Right renal pelvis (tissue), 4 donors: ENCODE results near the gene HOTAIR. TPM values are rescaled to one million over a fixed set of nuclear protein-coding genes. Genes with fewer than 3 reads are reported as not detected.

Experiments used
- DNase-seq, 4 donors: peaks; one replicate each; pipeline ENCODE4 v3.0.0-alpha.2; 2013; ENCODE audit warnings: low read depth in 4 of 4, low spot score in 3 of 4, missing footprints in 1 of 4
- polyA plus RNA-seq, 4 donors: library from polyadenylated mRNA; unstranded; fragments of 120-200 nt; gene quantifications; one replicate each; pipeline ENCODE4 v1.2.1, GENCODE V29; 2013; ENCODE audit not compliant: insufficient read length in 4 of 4

Gene HOTAIR
- polyA plus RNA-seq, 4 donors: 1.0 to 4.1 (median 1.5) TPM

GRCh38 chr12:53950437-53950773 is 24.3 kb downstream of the HOTAIR start:
- no peak for DNase-seq

- DNase-seq: no peak
These were observed 24.9 kb downstream of the HOTAIR start for GRCh38 chr12:53949631-53950436.

DNA sequence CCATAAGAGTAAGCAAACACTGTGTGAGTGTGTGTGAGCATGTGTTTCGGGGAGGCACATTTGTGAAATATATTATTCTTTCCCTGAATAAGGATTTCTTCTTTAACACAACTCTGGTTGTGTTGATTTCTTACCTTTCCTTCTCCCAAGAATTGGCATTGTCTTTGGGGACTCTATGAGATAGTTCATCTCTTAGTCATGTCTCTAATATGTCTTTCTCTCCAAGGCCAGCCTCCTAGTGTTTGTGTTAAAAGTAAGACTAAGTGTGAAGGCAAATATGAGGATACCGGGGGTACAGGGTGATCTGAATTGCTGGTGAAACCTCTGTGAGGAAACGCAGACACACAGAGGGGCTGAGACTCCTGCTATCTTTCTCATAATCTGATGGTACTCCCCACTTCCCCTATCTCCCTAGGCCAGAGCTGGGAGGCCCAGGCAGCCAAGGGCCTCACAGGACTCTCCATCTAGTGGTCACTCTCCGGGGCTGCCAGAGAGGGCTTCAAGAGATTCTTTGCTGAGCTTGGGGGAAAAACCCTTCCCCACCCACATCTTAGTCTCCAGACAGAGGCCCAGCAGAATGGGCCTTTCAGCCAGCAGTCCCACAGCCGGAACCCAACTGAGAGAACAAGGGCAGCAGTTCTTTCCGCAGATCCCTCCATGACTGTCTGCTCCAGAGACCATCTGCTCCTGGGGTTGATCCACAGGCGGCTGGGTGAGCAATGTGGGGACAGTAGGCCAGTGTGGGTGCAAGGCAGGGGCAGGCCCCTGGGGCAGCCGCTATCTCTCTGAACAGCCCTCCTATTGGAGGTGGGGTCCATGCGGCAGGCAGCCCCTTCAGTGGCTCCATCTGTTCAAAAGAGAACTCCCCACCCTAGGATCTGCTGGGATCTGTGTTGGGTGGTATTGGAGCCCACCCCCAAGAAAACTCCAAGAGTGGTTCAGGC is 25.8 kb downstream of the HOTAIR start:
- no peak for DNase-seq

DNA sequence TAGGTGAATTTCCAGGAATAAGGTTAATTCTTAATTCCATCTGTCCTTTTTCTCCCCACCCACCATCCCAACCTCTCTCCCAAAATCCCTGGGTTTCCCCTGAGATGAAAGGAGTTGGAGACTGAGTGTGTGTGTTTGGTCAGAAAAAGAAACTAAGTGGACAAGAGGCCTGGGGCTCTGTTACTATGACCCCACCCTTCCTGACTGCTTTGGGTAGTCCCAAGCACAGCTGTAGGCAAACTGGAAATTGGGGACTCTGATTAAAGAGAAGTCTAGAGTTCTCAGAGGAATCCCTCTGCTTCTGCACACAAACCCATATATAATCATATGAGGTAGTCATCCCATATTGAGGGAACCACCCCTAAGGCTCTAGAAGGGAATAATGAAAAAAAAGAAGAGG is 27.0 kb downstream of the HOTAIR start:
- no peak for DNase-seq

- DNase-seq: no peak
These were observed 29.6 kb downstream of the HOTAIR start for GRCh38 chr12:53944907-53945847.

DNA sequence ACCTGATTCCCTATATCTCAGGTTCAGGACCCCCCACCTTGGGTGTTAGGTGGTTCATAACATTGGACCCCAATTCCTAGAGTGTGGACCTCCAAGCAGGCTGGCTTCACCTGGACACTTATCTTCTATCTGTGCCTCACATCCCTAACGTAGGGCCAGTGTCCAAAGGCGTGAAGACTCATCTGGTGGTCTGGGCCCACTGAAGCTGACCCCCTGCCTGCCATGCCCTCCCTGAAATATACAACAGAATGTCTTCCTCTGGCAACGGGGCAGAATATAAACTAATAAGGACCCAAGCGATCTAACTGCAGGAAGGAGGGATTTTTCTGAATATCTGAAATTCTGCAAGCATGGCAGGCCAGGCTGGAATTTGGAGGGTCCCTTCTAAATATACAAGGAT is 30.5 kb downstream of the HOTAIR start:
- DNase-seq: no peak

DNA sequence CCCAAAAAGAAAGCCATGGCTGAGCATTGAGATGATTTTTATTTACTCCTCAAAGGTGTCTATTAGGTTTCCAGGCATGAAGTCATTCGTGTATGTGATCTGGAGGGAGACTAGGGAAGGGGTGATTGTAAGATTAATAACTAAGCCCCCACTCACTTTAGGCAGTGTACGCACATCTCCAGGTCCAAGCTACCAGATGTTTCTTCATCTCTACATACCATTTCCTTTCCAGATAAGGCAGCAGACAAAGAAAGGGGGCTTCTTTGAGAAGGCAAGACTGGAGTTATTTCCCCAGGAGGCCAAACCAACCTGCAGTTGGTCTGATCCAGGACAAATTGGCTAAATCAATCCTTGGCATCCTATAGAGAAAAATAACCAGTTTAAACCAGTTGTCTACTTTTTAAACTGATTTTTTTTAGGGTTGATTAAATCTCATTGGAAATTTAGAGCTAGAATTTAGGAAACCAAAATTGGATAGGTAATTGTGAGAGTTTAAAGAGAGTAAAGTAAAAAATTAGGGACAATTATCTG is 32.2 kb downstream of the HOTAIR start:
- no peak for DNase-seq

GRCh38 chr12:53941750-53942149 is 33.0 kb downstream of the HOTAIR start:
- no peak for DNase-seq

GRCh38 chr12:53941187-53941586 is 33.6 kb downstream of the HOTAIR start:
- DNase-seq: no peak

DNA sequence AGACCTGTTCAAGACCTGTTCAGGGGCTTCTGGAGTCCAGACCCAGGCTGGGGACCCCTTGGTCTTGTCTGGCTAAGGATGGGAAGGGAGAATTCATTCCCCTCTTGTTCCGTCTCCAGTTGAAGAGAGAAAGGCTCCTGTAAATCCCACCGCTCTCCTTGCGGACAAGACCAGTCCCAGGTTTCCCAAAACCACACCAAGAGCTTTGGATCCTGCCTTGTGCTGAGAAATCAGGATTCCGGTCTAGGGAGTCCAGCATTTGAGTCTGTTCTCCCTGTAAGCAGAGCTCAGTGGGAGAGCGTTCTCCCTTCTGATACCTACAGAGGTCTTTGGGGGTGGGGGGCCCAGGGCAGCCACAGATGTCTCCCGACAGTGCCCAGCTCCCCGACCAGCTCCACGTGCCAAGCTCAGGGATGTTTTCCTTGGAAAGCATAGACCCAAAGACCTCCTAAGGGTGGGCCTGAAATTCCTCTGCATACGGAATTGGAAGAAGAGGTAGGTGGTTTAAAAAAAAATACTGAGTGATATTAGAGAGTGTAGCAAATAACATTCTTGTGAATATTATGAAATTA is 34.2 kb downstream of the HOTAIR start:
- no peak for DNase-seq

- DNase-seq: no peak
These were observed 35.3 kb downstream of the HOTAIR start for GRCh38 chr12:53939141-53940108.

DNA sequence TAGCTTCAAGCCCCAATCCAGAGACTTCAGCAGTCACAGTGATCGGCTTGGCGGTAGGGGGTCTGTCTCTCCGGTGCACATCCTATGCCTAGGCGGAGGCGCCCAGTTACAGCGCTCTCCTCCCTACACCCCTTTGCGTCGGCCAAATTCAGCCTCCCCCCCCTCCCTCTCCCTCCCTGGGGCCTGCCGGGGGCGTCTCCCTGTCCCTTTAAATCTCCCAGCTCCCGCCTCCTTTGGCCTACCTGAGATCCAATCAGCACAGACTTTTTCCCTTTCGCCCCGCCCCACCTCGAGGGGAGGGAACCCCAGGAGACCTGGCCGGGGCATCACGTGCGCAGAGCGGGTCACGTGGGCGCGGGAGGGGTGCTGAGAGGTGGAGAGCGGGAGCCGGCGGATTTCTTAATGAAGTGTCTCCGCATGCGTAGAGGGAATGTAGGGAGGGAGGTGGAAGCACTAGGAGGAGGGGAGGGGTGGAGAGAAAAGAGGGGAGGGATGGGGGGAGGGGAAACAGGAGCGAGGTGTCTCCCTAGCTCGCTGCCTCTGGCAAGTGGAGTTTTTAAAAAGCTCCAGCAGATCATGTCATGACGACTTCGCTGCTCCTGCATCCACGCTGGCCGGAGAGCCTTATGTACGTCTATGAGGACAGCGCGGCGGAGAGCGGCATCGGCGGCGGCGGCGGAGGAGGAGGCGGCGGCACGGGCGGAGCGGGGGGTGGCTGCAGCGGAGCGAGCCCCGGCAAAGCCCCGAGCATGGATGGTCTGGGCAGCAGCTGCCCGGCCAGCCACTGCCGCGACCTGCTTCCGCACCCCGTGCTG is 36.2 kb downstream of the HOTAIR start, which contains the start of gene HOXC13:
Gene HOXC13, plus strand, starts transcription at position 506 of the 815 bp plus-strand sequence. Its CDS starts 76 bp downstream, at position 582.
- peak in 3 of 4 donors; percentile 76 to 84 (median 83) for DNase-seq

GRCh38 chr12:53937596-53938325 is 37.0 kb downstream of the HOTAIR start:
- no peak for DNase-seq

- DNase-seq: no peak
These were observed 37.7 kb downstream of the HOTAIR start for GRCh38 chr12:53937099-53937498.

GRCh38 chr12:53935383-53936341 is 39.1 kb downstream of the HOTAIR start:
- no peak for DNase-seq

DNA sequence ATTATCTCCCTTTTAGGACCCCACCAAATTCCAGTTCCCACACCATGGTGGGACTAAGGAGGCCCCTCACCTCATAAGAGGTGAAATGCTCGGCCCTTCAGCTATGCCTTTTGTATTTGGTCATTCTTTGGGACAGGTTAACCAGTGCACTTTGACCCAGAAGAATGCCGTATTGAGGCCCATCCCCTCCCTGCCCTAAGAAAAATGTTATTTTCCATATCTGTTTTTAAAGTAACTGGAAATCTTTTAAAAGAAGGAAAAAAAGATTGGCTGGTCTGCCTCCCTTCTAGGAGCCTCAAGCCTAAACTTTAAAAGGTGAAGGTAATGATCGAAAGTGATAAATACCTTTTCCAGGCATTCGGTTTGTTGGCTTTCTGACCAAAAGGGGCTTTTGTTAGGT is 41.8 kb downstream of the HOTAIR start:
- DNase-seq: no peak
